Lung (tissue), 12 donors: ENCODE results near the gene AMBRA1. TPM values are rescaled to one million over a fixed set of nuclear protein-coding genes. Genes with fewer than 3 reads are reported as not detected.
A peak's percentile ranks its signal among the peaks of the same experiment; 100 is the strongest.

Experiments
- ATAC-seq: fragments of 200-7000 bp; cut with Tn5 transposase; one replicate; pipeline ENCODE4 v1.9.1; 2020; ENCODE audit warnings: moderate number of reproducible peaks; ENCODE audit not compliant: insufficient read depth, low FRiP score
- DNase-seq, 3 donors: peaks; one replicate each; pipeline ENCODE4 v3.0.0-alpha.2; 2013 to 2017
- H3K27ac ChIP-seq, 2 donors: one replicate each; pipeline ENCODE4 v1.5.1; 2013; ENCODE audit warnings: mild to moderate bottlenecking in 2 of 2, moderate library complexity in 2 of 2, control low read depth in 1 of 2, inconsistent platforms in 1 of 2, low read depth in 1 of 2, low read length in 1 of 2
- H3K27me3 ChIP-seq, 3 donors: one replicate each; pipeline ENCODE4 v1.5.1; 2013; ENCODE audit warnings: low read length in 2 of 3; ENCODE audit not compliant: control insufficient read depth in 3 of 3, insufficient read depth in 3 of 3
- H3K36me3 ChIP-seq, 4 donors: one replicate each; pipeline ENCODE4 v1.5.1; 2013; ENCODE audit warnings: low read length in 4 of 4, mild to moderate bottlenecking in 1 of 4, moderate library complexity in 1 of 4; ENCODE audit not compliant: control insufficient read depth in 4 of 4, insufficient read depth in 4 of 4
- H3K4me1 ChIP-seq, 5 donors: one replicate each; pipeline ENCODE4 v1.5.1; 2013; ENCODE audit warnings: low read length in 5 of 5, mild to moderate bottlenecking in 2 of 5, moderate library complexity in 1 of 5; ENCODE audit not compliant: control insufficient read depth in 5 of 5, insufficient read depth in 5 of 5
- H3K4me3 ChIP-seq: one replicate; pipeline ENCODE4 v1.5.1; 2013; ENCODE audit warnings: mild to moderate bottlenecking, control low read depth, moderate library complexity
- H3K9ac ChIP-seq, 2 donors: one replicate each; pipeline ENCODE4 v1.5.1; 2013; ENCODE audit warnings: low read length in 2 of 2, control low read depth in 1 of 2; ENCODE audit not compliant: insufficient read depth in 1 of 2
- H3K9me3 ChIP-seq, 4 donors: one replicate each; pipeline ENCODE4 v1.5.1; 2013; ENCODE audit warnings: low read length in 3 of 4, mild to moderate bottlenecking in 1 of 4, moderate library complexity in 1 of 4; ENCODE audit not compliant: control insufficient read depth in 4 of 4, insufficient read depth in 3 of 4
- CTCF ChIP-seq: IDR thresholded peaks from 2 replicates; pipeline ENCODE4 v1.5.1; 2012; ENCODE audit warnings: mild to moderate bottlenecking; ENCODE audit errors: control extremely low read depth, extremely low read depth
- WGBS, 2 donors: extraction: QIAGEN DNeasy Blood & Tissue Kit; methylation state at CpG; one replicate each; pipeline ENCODE4 v1.1.7; 2013; 5-methylcytosine and 5-hydroxymethylcytosine counted together
- polyA plus RNA-seq, 2 donors: library from polyadenylated mRNA; stranded (reverse); fragments of 200-250 nt; gene quantifications; one replicate each; pipeline ENCODE4 v1.2.1, GENCODE V29; 2013
- total RNA-seq, 2 donors: library from RNA; depleted of rRNA in 1 of 2; stranded (reverse); fragments of >200 nt in 1 of 2; gene quantifications; one replicate each; pipeline ENCODE4 v1.2.1, GENCODE V29; 2014 to 2021
- donor health status: control.
- donor health status: control.
- donor health status: Bipolar disorder and iron deficiency.
- donor health status: healthy.
- donor health status: DM: yes; HTN: yes; CAD: no.

The AMBRA1 gene
- total and polyA plus RNA-seq, 4 donors, result 7.4 to 41.2 (median 23.7) TPM

GRCh38 chr11:46370253-46370652 is 223.6 kb downstream of the AMBRA1 start:
- Histone ChIP-seq H3K9ac (no peak overlapping the region), H3K4me1 (peaks cover 0 to 14% (median 3%) of the 10 kb centered on the region in 5 donors), H3K27ac (no peak overlapping the region), H3K4me3 (no peak overlapping the region), H3K9me3 (no peaks in the 10 kb centered on the region), H3K36me3 (peaks cover 3 to 59% (median 6%) of the 10 kb centered on the region in 4 donors), H3K27me3 (no peaks in the 10 kb centered on the region)
- ATAC-seq, result no peak
- DNase-seq, result peak in 1 of 3 donors; percentile 43
- no peak for TF ChIP-seq CTCF
- WGBS, 2 donors, result 69 to 86% methylated on average over 13 of the region's 13 CpGs

GRCh38 chr11:46369458-46370152 is 224.2 kb downstream of the AMBRA1 start:
- TF ChIP-seq CTCF, result peak; percentile 50
- DNase-seq (peak; percentile 67 to 76 (median 70)), ATAC-seq (peak; percentile 48)
- no peak overlapping the region for H3K27ac ChIP-seq
- no peak overlapping the region for H3K9ac ChIP-seq
- peaks cover 0 to 14% (median 3%) of the 10 kb centered on the region in 5 donors for H3K4me1 ChIP-seq
- no peak overlapping the region for H3K4me3 ChIP-seq
- no peaks in the 10 kb centered on the region for H3K9me3 ChIP-seq
- 70 to 79% methylated on average over 25 of the region's 25 CpGs for WGBS, 2 donors
- no peaks in the 10 kb centered on the region for H3K27me3 ChIP-seq
- peaks cover 0 to 53% (median 4%) of the 10 kb centered on the region in 4 donors for H3K36me3 ChIP-seq

- no peak overlapping the region for H3K27ac ChIP-seq
- H3K9ac ChIP-seq, result no peak overlapping the region
- 80 to 82% methylated on average over 11 to 12 of the region's 12 CpGs for WGBS, 2 donors
- no peak for TF ChIP-seq CTCF
- ATAC-seq (no peak), DNase-seq (no peak)
- H3K36me3 ChIP-seq, result peaks cover 0 to 41% (median 3%) of the 10 kb centered on the region in 4 donors
- H3K4me1 ChIP-seq, result peaks cover 0 to 20% (median 8%) of the 10 kb centered on the region in 5 donors
- no peak overlapping the region for H3K4me3 ChIP-seq
- H3K27me3 ChIP-seq, result no peaks in the 10 kb centered on the region
- H3K9me3 ChIP-seq, result no peaks in the 10 kb centered on the region
Observed at GRCh38 chr11:46367916-46368267, 225.9 kb downstream of the AMBRA1 start.
